GM12801 (cell line): Measurements from ENCODE around the gene LRRC1.

ENCODE experiments used
- TF ChIP-seq, protein P1 (sequence below): IDR thresholded peaks from one replicate; pipeline ENCODE4 v1.5.1; 2011; ENCODE audit warnings: control low read depth; ENCODE audit not compliant: insufficient read length; ENCODE audit errors: extremely low read depth

Gene LRRC1

DNA sequence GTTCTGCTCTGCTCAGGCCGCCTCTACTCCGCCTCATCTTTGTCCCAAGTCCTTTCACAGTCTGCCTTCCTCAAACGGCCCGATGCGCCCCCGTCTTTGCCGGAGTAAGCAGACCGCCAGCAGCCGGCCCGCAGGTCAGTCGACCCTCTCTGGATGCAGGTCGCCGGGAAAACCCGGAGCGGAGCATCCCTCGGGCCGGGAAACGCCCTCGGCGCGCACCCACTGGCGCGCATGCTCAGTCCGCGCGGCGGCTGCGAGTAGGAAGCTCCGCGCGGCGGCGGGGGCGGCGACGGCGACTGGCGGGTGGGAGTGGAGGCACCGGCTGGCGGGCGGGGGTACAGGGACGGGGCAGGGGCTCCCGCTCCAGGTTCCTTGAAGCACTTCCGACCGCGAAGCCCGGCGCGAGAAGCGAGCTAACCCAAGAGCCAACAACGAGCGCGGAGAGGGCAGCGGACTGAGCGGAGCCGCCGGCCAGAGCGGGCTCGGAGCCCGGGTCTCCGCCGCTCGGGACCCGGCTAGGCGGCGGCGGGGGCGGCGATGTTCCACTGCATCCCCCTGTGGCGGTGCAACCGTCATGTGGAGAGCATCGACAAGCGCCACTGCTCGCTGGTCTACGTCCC lies at the start of gene LRRC1:
Gene LRRC1, plus strand, starts transcription at position 286 of the 620 bp plus-strand sequence. Its CDS starts 252 bp downstream, at position 538.
- TF ChIP-seq, protein P1, sequence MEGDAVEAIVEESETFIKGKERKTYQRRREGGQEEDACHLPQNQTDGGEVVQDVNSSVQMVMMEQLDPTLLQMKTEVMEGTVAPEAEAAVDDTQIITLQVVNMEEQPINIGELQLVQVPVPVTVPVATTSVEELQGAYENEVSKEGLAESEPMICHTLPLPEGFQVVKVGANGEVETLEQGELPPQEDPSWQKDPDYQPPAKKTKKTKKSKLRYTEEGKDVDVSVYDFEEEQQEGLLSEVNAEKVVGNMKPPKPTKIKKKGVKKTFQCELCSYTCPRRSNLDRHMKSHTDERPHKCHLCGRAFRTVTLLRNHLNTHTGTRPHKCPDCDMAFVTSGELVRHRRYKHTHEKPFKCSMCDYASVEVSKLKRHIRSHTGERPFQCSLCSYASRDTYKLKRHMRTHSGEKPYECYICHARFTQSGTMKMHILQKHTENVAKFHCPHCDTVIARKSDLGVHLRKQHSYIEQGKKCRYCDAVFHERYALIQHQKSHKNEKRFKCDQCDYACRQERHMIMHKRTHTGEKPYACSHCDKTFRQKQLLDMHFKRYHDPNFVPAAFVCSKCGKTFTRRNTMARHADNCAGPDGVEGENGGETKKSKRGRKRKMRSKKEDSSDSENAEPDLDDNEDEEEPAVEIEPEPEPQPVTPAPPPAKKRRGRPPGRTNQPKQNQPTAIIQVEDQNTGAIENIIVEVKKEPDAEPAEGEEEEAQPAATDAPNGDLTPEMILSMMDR, result no peak

DNA sequence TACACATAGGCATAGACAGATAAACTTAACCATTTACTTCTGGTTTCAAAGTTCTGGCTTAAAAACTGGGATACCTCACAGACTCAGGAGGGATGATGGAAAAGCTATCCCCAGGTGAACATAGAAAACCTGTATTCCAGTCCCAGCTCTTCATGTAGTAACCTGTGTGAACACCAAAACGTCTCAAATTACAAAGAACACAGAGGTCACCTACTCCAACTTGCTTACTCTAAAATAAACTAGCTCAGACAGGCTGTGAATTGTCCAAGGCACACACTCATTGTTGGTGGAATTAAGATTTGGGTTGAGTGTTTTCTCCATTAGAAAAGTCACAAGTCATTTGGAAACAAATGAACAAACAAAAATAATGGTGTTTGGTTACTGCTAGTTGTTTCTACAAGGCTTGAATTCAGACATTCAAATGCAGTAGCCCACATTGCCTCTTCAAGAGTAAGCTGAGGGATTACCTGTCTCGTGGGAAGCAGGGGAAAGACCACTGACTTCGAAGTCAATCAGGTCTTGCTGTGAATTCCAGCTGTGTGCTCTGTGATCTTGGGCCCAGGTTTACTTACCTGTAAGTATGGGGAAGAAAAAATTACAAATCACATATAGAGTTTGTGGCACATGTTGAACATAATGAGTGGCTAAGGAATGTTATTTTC lies 48.2 kb upstream of the LRRC1 start:
- TF ChIP-seq, protein P1, result no peak

- TF ChIP-seq, protein P1, result no peak
These were observed 44.7 kb upstream of the LRRC1 start for GRCh38 chr6:53750052-53750650.

DNA sequence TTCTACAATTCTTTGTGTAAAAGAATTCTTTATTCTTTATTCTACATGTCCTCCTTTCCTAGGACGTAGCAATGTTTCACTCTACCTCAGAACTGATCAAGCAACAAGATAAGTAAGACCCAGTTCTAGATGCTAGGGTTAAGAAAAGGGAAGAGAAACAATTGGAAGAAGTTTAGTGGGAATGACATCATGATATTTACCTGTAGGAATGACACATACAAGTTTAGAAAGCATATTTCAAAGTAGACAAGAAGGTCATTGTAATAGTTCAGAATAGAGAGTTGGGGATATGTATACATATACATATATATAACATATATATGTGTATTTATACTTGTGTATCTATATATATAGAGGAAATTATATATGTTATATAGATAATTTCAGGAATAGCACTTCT lies 43.4 kb upstream of the LRRC1 start:
- TF ChIP-seq, protein P1, result no peak

GRCh38 chr6:53752440-53752839 lies 42.4 kb upstream of the LRRC1 start:
- TF ChIP-seq, protein P1, result no peak

DNA sequence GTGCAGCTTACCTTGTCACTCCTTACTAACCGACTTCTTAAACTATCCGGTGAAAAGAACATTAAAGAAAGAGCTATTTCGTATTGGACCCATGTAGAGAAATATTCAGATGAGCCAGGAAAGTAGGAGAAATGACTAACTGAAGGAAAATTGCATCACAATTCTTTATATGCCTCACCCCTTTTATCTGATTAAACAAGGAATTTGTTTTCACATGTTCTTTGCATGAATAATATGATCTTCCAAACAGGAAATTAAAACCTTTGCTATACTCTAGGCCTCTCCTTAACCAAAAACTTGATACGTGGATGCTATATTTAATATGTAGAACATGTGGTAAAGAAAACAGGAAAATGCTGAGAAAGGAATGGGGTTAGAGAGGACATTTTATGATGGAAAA lies 41.9 kb upstream of the LRRC1 start:
- TF ChIP-seq, protein P1, result no peak

GRCh38 chr6:53754330-53754729 lies 40.5 kb upstream of the LRRC1 start:
- TF ChIP-seq, protein P1, result no peak
